Suprapubic skin (tissue), 4 donors: Measurements from ENCODE around the gene ITPKC. TPM values are rescaled to one million over a fixed set of nuclear protein-coding genes. Genes with fewer than 3 reads are reported as not detected.
A peak's percentile ranks its signal among the peaks of the same experiment; 100 is the strongest.

Source experiments
- DNase-seq, 2 donors: peaks; one replicate each; pipeline ENCODE4 v3.0.0-alpha.2; 2019; ENCODE audit warnings: low spot score in 2 of 2
- H3K27ac ChIP-seq: fragments of 200-600 bp; sonication (generic); one replicate; pipeline ENCODE4 v1.5.1; 2019
- H3K27me3 ChIP-seq: fragments of 200-600 bp; sonication (generic); one replicate; pipeline ENCODE4 v1.5.1; 2019
- H3K36me3 ChIP-seq: fragments of 200-600 bp; sonication (generic); one replicate; pipeline ENCODE4 v1.5.1; 2019
- H3K4me1 ChIP-seq: fragments of 200-600 bp; sonication (generic); one replicate; pipeline ENCODE4 v1.5.1; 2019
- H3K4me3 ChIP-seq: fragments of 200-600 bp; sonication (generic); one replicate; pipeline ENCODE4 v1.5.1; 2019; ENCODE audit warnings: mild to moderate bottlenecking
- H3K9me3 ChIP-seq: fragments of 200-600 bp; sonication (generic); one replicate; pipeline ENCODE4 v1.5.1; 2019
- CTCF ChIP-seq, 2 donors: fragments of 200-600 bp in 1 of 2; fragments of 450-650 bp in 1 of 2; sonication (generic) in 1 of 2; IDR thresholded peaks; one replicate each; pipeline ENCODE4 v1.5.1; 2016 to 2019; ENCODE audit warnings: antibody characterized with exemption in 2 of 2, mild to moderate bottlenecking in 1 of 2, moderate library complexity in 1 of 2
- EP300 ChIP-seq: sonication (generic); formaldehyde crosslinking; IDR thresholded peaks from one replicate; pipeline ENCODE4 v1.6.1; 2017; ENCODE audit warnings: antibody characterized with exemption
- POLR2A ChIP-seq, 2 donors: fragments of 450-650 bp; IDR thresholded peaks; one replicate each; pipeline ENCODE4 v1.6.1; 2017; ENCODE audit warnings: antibody characterized with exemption in 2 of 2, mild to moderate bottlenecking in 2 of 2, moderate library complexity in 2 of 2
- POLR2AphosphoS5 ChIP-seq, 3 donors: sonication (generic); formaldehyde crosslinking; IDR thresholded peaks; one replicate each; pipeline ENCODE4 v1.6.1; 2017; ENCODE audit warnings: antibody characterized with exemption in 3 of 3
- WGBS: methylation state at CpG from one replicate; pipeline ENCODE4 v1.1.5; 2018; 5-methylcytosine and 5-hydroxymethylcytosine counted together
- total RNA-seq, 4 donors: library from RNA; depleted of rRNA; stranded (reverse); fragments of >200 nt; gene quantifications; one replicate each; pipeline ENCODE4 v1.1.0, GENCODE V29; 2016

The ITPKC gene
- total RNA-seq, 4 donors from 2014 or later: 52.9 to 93.8 (median 70.9) TPM

GRCh38 chr19:40695881-40696280 lies 21.0 kb upstream of the ITPKC start:
- WGBS: 91% methylated on average over 5 of the region's 5 CpGs
- no peak for DNase-seq
- Histone ChIP-seq H3K4me1 (peaks cover 13% of the 10 kb centered on the region), H3K36me3 (peaks cover 51% of the 10 kb centered on the region), H3K4me3 (no peak overlapping the region), H3K27ac (no peak overlapping the region), H3K27me3 (no peaks in the 10 kb centered on the region), H3K9me3 (no peaks in the 10 kb centered on the region)
- TF ChIP-seq EP300: no peak
- no peak for TF ChIP-seq CTCF (IDR thresholded peaks at IDR 0.05)
- TF ChIP-seq POLR2A (IDR thresholded peaks at IDR 0.05): no peak
- TF ChIP-seq POLR2AphosphoS5 (IDR thresholded peaks at IDR 0.05): no peak

GRCh38 chr19:40697007-40697406 lies 19.9 kb upstream of the ITPKC start:
- peaks cover 62% of the 10 kb centered on the region for H3K36me3 ChIP-seq
- WGBS: 95% methylated on average over 6 of the region's 6 CpGs
- H3K4me3 ChIP-seq: no peak overlapping the region
- H3K4me1 ChIP-seq: peaks cover 2% of the 10 kb centered on the region
- H3K9me3 ChIP-seq: no peaks in the 10 kb centered on the region
- H3K27ac ChIP-seq: no peak overlapping the region
- no peak for DNase-seq
- TF ChIP-seq POLR2AphosphoS5 (IDR thresholded peaks at IDR 0.05) (no peak), CTCF (IDR thresholded peaks at IDR 0.05) (no peak), EP300 (no peak), POLR2A (IDR thresholded peaks at IDR 0.05) (no peak)
- no peaks in the 10 kb centered on the region for H3K27me3 ChIP-seq

- Histone ChIP-seq H3K36me3 (peaks cover 66% of the 10 kb centered on the region), H3K9me3 (no peaks in the 10 kb centered on the region), H3K27me3 (no peaks in the 10 kb centered on the region), H3K4me3 (no peak overlapping the region), H3K27ac (no peak overlapping the region), H3K4me1 (no peaks in the 10 kb centered on the region)
- DNase-seq: no peak
- TF ChIP-seq CTCF (IDR thresholded peaks at IDR 0.05) (no peak), POLR2A (IDR thresholded peaks at IDR 0.05) (no peak), EP300 (no peak), POLR2AphosphoS5 (IDR thresholded peaks at IDR 0.05) (no peak)
- 92% methylated on average over 6 of the region's 9 CpGs for WGBS
These were observed 16.8 kb upstream of the ITPKC start for GRCh38 chr19:40700083-40700482.

GRCh38 chr19:40701758-40702157 lies 15.2 kb upstream of the ITPKC start:
- DNase-seq: no peak
- WGBS: 96% methylated on average over 6 of the region's 6 CpGs
- TF ChIP-seq CTCF (IDR thresholded peaks at IDR 0.05) (no peak), EP300 (no peak), POLR2AphosphoS5 (IDR thresholded peaks at IDR 0.05) (no peak), POLR2A (IDR thresholded peaks at IDR 0.05) (no peak)
- H3K9me3 ChIP-seq: no peaks in the 10 kb centered on the region
- H3K36me3 ChIP-seq: peaks cover 67% of the 10 kb centered on the region
- no peak overlapping the region for H3K4me3 ChIP-seq
- no peaks in the 10 kb centered on the region for H3K27me3 ChIP-seq
- H3K27ac ChIP-seq: no peak overlapping the region
- no peaks in the 10 kb centered on the region for H3K4me1 ChIP-seq

- H3K4me3 ChIP-seq: no peak overlapping the region
- H3K4me1 ChIP-seq: no peaks in the 10 kb centered on the region
- DNase-seq: no peak
- WGBS: 72% methylated on average over 17 of the region's 18 CpGs
- no peak overlapping the region for H3K27ac ChIP-seq
- peaks cover 70% of the 10 kb centered on the region for H3K36me3 ChIP-seq
- no peaks in the 10 kb centered on the region for H3K9me3 ChIP-seq
- no peaks in the 10 kb centered on the region for H3K27me3 ChIP-seq
- TF ChIP-seq POLR2A (IDR thresholded peaks at IDR 0.05) (no peak), CTCF (IDR thresholded peaks at IDR 0.05) (peak in 1 of 2 donors; percentile 19)
These were observed 14.4 kb upstream of the ITPKC start for GRCh38 chr19:40702337-40703012.
